Smooth muscle cell (in vitro differentiated cells): Measurements from ENCODE around the gene CROCC. TPM values are rescaled to one million over a fixed set of nuclear protein-coding genes. Genes with fewer than 3 reads are reported as not detected.
"Not testable (repeated sequence)": the region's sequence is repeated elsewhere in the genome, so short reads cannot be mapped to it uniquely, and the experiment has no call there.

Source experiments
- DNase-seq: peaks from one replicate; lab custom pipeline; 2025; ENCODE audit not compliant: unreplicated experiment; lab: John Stamatoyannopoulos, UW
- H2AFZ ChIP-seq: fragments of 200-600 bp; sonication (generic); 2 replicates; pipeline ENCODE4 v1.6.0; 2016; ENCODE audit warnings: antibody characterized with exemption, low read depth, mild to moderate bottlenecking
- H3F3A ChIP-seq: fragments of 200-600 bp; sonication (generic); 2 replicates; pipeline ENCODE4 v1.6.0; 2017; ENCODE audit warnings: antibody characterized with exemption, low read depth
- H3K27ac ChIP-seq: fragments of 200-600 bp; sonication (generic); 2 replicates; pipeline ENCODE4 v1.5.1; 2016; ENCODE audit warnings: low read depth, mild to moderate bottlenecking
- H3K27me3 ChIP-seq: fragments of 200-600 bp; sonication (generic); 2 replicates; pipeline ENCODE4 v1.6.1; 2016; ENCODE audit warnings: low read depth, mild to moderate bottlenecking
- H3K36me3 ChIP-seq: fragments of 200-600 bp; sonication (generic); 2 replicates; pipeline ENCODE4 v1.5.1; 2016; ENCODE audit warnings: low read depth
- H3K4me1 ChIP-seq: fragments of 200-600 bp; sonication (generic); 2 replicates; pipeline ENCODE4 v1.5.1; 2016; ENCODE audit warnings: low read depth
- H3K4me2 ChIP-seq: fragments of 200-600 bp; sonication (generic); 2 replicates; pipeline ENCODE4 v1.6.0; 2016; ENCODE audit warnings: mild to moderate bottlenecking
- H3K4me3 ChIP-seq: fragments of 200-600 bp; sonication (generic); 2 replicates; pipeline ENCODE4 v1.5.1; 2016; ENCODE audit warnings: mild to moderate bottlenecking
- H3K79me2 ChIP-seq: fragments of 200-600 bp; sonication (generic); 2 replicates; pipeline ENCODE4 v1.6.0; 2016; ENCODE audit warnings: low read depth, mild to moderate bottlenecking
- H3K9ac ChIP-seq: fragments of 200-600 bp; sonication (generic); 2 replicates; pipeline ENCODE4 v1.6.0; 2016; ENCODE audit warnings: low read depth
- H3K9me3 ChIP-seq: fragments of 200-600 bp; sonication (generic); replicated peaks from 2 replicates; pipeline ENCODE4 v1.5.1; 2016; ENCODE audit warnings: low read depth
- H4K20me1 ChIP-seq: fragments of 200-600 bp; sonication (generic); 2 replicates; pipeline ENCODE4 v1.6.0; 2016; ENCODE audit warnings: low read depth
- WGBS: methylation state at CpG from one replicate; pipeline ENCODE4 v1.1.7; 2016; ENCODE audit warnings: low lambda C conversion rate; 5-methylcytosine and 5-hydroxymethylcytosine counted together
- polyA plus RNA-seq: library from polyadenylated mRNA; unstranded; fragments of >200 nt; fragmentation: Nextera tagmentation; extraction: Ambion mirVana; gene quantifications from 2 replicates; pipeline ENCODE4 v1.2.1, GENCODE V29; 2016
- total RNA-seq: library from RNA; depleted of rRNA; stranded (reverse); fragments of >200 nt; gene quantifications from 2 replicates; pipeline ENCODE4 v1.2.3, GENCODE V29; 2014
- TF ChIP-seq, protein P1 (sequence below): fragments of 200-600 bp; sonication (generic); IDR thresholded peaks from 2 replicates; pipeline ENCODE4 v1.5.1; 2017; ENCODE audit warnings: borderline replicate concordance, mild to moderate bottlenecking, antibody characterized with exemption; ENCODE audit not compliant: insufficient read depth, poor library complexity, severe bottlenecking

CROCC gene
- total and polyA plus RNA-seq, 2 experiments from 2014 or later, result 19.7 to 24.0 TPM

DNA sequence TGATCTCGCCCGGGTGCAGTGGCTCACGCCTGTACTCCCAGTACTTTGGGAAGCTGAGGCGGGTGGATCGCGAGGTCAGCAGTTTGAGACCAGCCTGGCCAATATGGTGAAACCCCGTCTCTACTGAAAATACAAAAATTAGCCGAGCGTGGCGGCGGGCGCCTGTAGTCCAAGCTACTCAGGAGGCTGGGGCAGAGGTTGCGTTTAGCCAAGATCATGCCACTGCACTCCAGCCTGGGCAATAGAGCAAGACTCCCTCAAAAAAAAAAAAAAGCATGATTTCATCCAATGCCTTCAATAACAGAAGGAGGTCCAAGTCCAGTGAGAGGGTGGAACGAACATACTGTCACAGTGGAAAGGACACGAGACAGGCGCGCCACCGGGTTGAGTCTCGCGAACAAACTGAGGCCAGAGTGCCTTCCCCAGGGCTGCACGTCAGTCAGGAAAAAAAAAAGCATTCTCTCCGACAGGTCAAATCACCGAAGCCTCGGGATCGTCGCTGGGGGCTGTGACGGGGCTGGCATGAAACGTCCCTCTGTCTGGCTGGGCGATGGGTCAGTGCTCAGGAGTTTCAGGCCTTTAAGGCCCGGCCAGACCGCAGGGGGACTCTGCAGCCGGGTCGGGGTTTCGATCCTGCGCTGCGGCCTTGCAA lies 8.4 kb upstream of the CROCC start:
- H2AFZ ChIP-seq, result peak overlapping the region; percentile 96
- no peaks in the 10 kb centered on the region for H4K20me1 ChIP-seq
- H3K27ac ChIP-seq, result no peak overlapping the region
- 48% methylated on average over 36 of the region's 36 CpGs for WGBS
- peak overlapping the region; percentile 53 for H3K9ac ChIP-seq
- no peaks in the 10 kb centered on the region for H3K27me3 ChIP-seq
- peak overlapping the region; percentile 98 for H3K4me2 ChIP-seq
- no peak for DNase-seq
- H3K4me3 ChIP-seq, result peak overlapping the region; percentile 75
- H3F3A ChIP-seq, result peaks cover 3% of the 10 kb centered on the region
- TF ChIP-seq, protein P1, sequence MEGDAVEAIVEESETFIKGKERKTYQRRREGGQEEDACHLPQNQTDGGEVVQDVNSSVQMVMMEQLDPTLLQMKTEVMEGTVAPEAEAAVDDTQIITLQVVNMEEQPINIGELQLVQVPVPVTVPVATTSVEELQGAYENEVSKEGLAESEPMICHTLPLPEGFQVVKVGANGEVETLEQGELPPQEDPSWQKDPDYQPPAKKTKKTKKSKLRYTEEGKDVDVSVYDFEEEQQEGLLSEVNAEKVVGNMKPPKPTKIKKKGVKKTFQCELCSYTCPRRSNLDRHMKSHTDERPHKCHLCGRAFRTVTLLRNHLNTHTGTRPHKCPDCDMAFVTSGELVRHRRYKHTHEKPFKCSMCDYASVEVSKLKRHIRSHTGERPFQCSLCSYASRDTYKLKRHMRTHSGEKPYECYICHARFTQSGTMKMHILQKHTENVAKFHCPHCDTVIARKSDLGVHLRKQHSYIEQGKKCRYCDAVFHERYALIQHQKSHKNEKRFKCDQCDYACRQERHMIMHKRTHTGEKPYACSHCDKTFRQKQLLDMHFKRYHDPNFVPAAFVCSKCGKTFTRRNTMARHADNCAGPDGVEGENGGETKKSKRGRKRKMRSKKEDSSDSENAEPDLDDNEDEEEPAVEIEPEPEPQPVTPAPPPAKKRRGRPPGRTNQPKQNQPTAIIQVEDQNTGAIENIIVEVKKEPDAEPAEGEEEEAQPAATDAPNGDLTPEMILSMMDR, result no peak
- no peaks in the 10 kb centered on the region for H3K36me3 ChIP-seq
- H3K9me3 ChIP-seq, result no peaks in the 10 kb centered on the region
- H3K79me2 ChIP-seq, result no peaks in the 10 kb centered on the region
- H3K4me1 ChIP-seq, result peaks cover 5% of the 10 kb centered on the region

DNA sequence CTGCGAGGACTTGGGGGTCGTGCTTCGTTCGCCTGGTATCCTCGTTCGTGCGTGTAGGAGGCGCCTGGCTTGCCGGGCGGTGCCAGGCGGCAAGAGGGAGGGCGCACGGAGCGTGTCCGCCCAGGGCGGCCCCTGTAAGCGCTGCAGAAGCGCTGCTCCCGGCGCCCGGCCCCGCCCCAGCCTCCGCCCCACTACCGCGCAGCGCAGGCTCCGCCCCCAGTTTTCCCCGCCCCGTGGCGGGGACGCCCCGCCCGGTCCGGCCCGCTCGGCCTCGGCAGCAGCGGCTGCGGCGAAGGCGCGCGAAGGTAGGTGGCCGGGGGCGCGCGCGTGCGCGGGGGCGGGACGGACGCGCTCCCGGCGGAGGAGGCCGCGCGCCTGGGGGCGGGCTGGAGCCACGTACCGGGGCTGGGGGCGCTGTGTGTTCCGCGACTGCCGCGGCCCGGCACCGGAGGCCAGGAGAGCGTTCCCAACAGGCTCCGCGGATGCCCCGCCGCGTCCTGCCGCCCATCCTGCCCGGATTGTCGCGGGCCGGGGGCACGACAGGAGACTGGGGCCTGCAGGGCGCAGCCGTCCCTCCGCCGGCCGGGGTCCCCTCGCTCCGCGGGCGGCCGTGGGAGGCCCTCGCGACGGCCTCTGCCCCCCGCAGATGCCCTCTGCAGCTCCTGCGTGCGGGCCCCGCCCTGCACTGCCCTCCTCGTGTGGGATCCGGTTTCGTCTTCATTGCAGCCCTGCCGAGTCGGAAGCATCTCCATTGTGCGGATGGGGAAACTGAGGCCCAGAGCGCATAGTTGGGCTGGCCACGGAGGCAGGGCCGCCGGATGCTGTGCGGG lies 7.7 kb upstream of the CROCC start:
- TF ChIP-seq, protein P1, result no peak
- peaks cover 3% of the 10 kb centered on the region for H3F3A ChIP-seq
- no peaks in the 10 kb centered on the region for H3K27me3 ChIP-seq
- H2AFZ ChIP-seq, result peak overlapping the region; percentile 96
- H3K79me2 ChIP-seq, result no peaks in the 10 kb centered on the region
- DNase-seq, result peak; percentile 77
- peaks cover 5% of the 10 kb centered on the region for H3K4me1 ChIP-seq
- no peaks in the 10 kb centered on the region for H3K9me3 ChIP-seq
- H3K27ac ChIP-seq, result no peak overlapping the region
- no peaks in the 10 kb centered on the region for H4K20me1 ChIP-seq
- no peaks in the 10 kb centered on the region for H3K36me3 ChIP-seq
- H3K4me2 ChIP-seq, result peak overlapping the region; percentile 98
- WGBS, result 2% methylated on average over 66 of the region's 109 CpGs
- peak overlapping the region; percentile 75 for H3K4me3 ChIP-seq
- H3K9ac ChIP-seq, result peak overlapping the region; percentile 74

DNA sequence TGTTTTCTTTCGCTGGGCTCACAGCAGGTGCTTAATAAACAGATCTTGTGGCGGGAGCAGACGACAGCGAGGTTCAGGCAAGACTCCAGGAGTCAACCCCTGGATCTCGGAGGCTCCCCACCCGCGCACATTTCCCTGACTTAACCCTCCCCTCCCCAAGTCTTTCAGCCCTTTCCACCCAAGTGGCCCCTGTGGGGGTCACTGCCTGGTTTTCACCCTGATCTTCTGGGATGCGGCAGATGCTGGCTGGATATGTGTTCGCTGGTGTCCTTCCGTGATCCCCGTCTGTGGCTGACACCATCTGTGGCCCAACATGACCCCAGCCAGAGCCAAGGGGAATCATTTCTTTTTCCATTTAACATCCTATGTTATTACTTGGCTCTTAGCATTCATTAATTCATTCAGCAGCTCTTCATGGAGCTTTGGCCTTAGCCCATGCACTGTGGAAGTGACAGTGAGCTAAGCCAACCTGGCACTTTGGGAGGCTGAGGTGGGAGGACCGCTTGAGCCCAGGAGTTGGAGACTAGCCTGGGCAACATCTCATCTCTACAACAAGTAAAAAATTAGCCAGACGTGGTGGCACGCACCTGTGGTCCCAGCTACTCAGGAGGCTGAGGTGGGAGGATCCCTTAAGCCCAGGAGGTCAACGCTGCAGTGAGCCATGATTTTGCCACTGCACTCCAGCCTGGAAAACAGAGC lies 6.7 kb upstream of the CROCC start:
- H3K4me1 ChIP-seq, H3K9ac ChIP-seq, H4K20me1 ChIP-seq, H3K27ac ChIP-seq, H3K9me3 ChIP-seq, H3K79me2 ChIP-seq, H3K36me3 ChIP-seq, H2AFZ ChIP-seq, H3K27me3 ChIP-seq, H3F3A ChIP-seq, DNase-seq: not testable (repeated sequence)
- H3K4me2 ChIP-seq, result peak overlapping the region; percentile 98
- WGBS, result 60% methylated on average over 15 of the region's 15 CpGs
- peak overlapping the region; percentile 75 for H3K4me3 ChIP-seq

DNA sequence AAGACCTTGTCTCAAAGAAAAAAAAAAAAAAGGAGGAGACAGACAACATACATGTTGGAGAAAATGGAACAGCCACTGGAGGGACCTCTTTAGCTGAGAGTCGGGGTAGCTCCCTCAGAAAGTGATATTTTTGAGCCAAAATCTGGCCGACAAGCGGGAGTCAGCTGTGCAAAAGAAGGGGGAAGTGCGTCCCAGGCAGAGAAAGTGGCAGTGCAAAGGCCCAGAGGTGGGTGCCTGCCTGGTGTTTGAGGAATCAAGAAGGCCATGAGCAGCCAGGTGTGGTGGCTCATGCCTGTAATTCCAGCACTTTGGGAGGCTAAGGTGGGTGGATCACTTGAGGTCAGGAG lies 6.1 kb upstream of the CROCC start:
- Histone ChIP-seq H3K79me2 (no peaks in the 10 kb centered on the region), H2AFZ (no peak overlapping the region), H3F3A (peaks cover 3% of the 10 kb centered on the region), H3K4me1 (peaks cover 5% of the 10 kb centered on the region), H3K4me3 (no peak overlapping the region), H4K20me1 (no peaks in the 10 kb centered on the region), H3K36me3 (no peaks in the 10 kb centered on the region), H3K9ac (no peak overlapping the region), H3K27me3 (no peaks in the 10 kb centered on the region), H3K9me3 (no peaks in the 10 kb centered on the region), H3K27ac (no peak overlapping the region), H3K4me2 (no peak overlapping the region)
- 88% methylated on average over 4 of the region's 4 CpGs for WGBS
- TF ChIP-seq, protein P1, result no peak
- DNase-seq, result no peak

DNA sequence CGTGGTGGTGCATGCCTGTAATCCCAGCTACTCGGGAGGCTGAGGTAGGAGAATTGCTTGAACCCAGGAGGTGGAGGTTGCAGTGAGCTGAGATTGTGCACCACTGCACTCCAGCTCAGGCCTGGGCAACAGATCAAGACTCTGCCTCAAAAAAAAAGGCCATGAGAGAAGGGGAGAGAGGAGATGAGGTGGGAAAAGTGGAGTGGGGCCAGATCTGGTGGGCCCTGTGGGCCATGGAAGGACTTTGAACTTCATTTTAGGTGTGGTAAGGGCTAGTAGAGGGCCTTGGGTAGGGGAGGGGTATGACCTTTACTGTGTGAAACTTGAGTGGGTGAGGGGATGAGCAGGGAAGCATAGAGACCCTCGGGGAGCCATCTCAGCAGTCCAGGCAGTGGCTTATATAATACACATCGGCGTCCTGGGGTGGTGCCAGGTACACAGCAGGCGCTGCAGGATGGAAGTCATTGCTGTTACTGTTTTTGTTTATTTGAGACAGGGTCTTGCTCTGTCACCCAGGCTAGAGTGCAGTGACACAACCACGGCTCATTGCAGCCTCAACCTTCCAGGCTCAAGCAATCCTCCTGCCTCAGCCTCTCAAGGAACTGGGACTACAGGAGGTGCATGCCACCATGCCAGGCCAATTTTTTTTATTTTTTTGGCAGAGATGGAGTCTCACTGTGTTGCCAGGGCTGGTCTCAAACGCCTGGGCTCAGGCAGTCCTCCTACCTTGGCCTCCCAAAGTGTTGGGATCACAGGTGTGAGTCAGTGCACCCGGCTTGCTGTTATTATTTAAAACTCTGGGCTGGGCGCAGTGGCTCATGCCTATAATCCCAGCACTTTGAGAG lies 5.5 kb upstream of the CROCC start:
- not testable (repeated sequence) for H3K4me3 ChIP-seq, H3F3A ChIP-seq, H3K36me3 ChIP-seq, H3K27me3 ChIP-seq, H3K4me2 ChIP-seq, H2AFZ ChIP-seq, H4K20me1 ChIP-seq, H3K27ac ChIP-seq, DNase-seq, H3K9ac ChIP-seq, H3K9me3 ChIP-seq, H3K4me1 ChIP-seq, H3K79me2 ChIP-seq
- WGBS, result 88% methylated on average over 10 of the region's 10 CpGs
